ENCODE data around the gene SLC9A9.
A peak's percentile ranks its signal among the peaks of the same experiment; 100 is the strongest.

The SLC9A9 gene

GRCh38 chr3:143484846-143485512, 363.3 kb downstream of the SLC9A9 start:
- DNase-seq: no peak

- DNase-seq: no peak
Measured at GRCh38 chr3:143483214-143483613, 365.1 kb downstream of the SLC9A9 start.

GRCh38 chr3:143482106-143483088, 365.9 kb downstream of the SLC9A9 start:
- DNase-seq: no peak

GRCh38 chr3:143480344-143480743, 367.9 kb downstream of the SLC9A9 start:
- DNase-seq: no peak

GRCh38 chr3:143479727-143480126, 368.5 kb downstream of the SLC9A9 start:
- no peak for DNase-seq

- no peak for DNase-seq
Measured at GRCh38 chr3:143478115-143478693, 370.1 kb downstream of the SLC9A9 start.

GRCh38 chr3:143476965-143477640, 371.2 kb downstream of the SLC9A9 start:
- DNase-seq: no peak

GRCh38 chr3:143475981-143476380, 372.3 kb downstream of the SLC9A9 start:
- DNase-seq: no peak

- DNase-seq: no peak
Measured at GRCh38 chr3:143472731-143473523, 375.3 kb downstream of the SLC9A9 start.

- no peak for DNase-seq
Measured at GRCh38 chr3:143471705-143472104, 376.6 kb downstream of the SLC9A9 start.

GRCh38 chr3:143469159-143469558, 379.1 kb downstream of the SLC9A9 start:
- DNase-seq: no peak

- DNase-seq: no peak
Measured at GRCh38 chr3:143465666-143466065, 382.6 kb downstream of the SLC9A9 start.

- DNase-seq: no peak
Measured at GRCh38 chr3:143464850-143465249, 383.4 kb downstream of the SLC9A9 start.

- no peak for DNase-seq
Measured at GRCh38 chr3:143455480-143455879, 392.8 kb downstream of the SLC9A9 start.

GRCh38 chr3:143450632-143451031, 397.6 kb downstream of the SLC9A9 start:
- DNase-seq: no peak

- DNase-seq: no peak
Measured at GRCh38 chr3:143447491-143447890, 400.8 kb downstream of the SLC9A9 start.

- no peak for DNase-seq
Measured at GRCh38 chr3:143445118-143445517, 403.1 kb downstream of the SLC9A9 start.

GRCh38 chr3:143443851-143444331, 404.4 kb downstream of the SLC9A9 start:
- DNase-seq: peak in 1 of 2 experiments; percentile 30

GRCh38 chr3:143442814-143443447, 405.3 kb downstream of the SLC9A9 start:
- DNase-seq: no peak

GRCh38 chr3:143441516-143442171, 406.6 kb downstream of the SLC9A9 start:
- no peak for DNase-seq

GRCh38 chr3:143439817-143440216, 408.5 kb downstream of the SLC9A9 start:
- DNase-seq: no peak

All from activated T-cell treated with anti-CD3 and anti-CD28 coated beads, Interleukin-2, amount 50 U/mL, for 48 hours (primary cell).